Osteocyte (in vitro differentiated cells): ENCODE data around the gene EHMT1. TPM values are rescaled to one million over a fixed set of nuclear protein-coding genes. Genes with fewer than 3 reads are reported as not detected.
"Not testable (repeated sequence)": the region's sequence is repeated elsewhere in the genome, so short reads cannot be mapped to it uniquely, and the experiment has no call there.

Source experiments
- DNase-seq: peaks from one replicate; pipeline ENCODE4 v3.0.0; 2021; ENCODE audit warnings: mixed read lengths; ENCODE audit not compliant: unreplicated experiment; ENCODE audit errors: extremely low spot score
- H3K27ac Mint-ChIP-seq: one replicate; pipeline ENCODE4 v1.8.0; 2021; ENCODE audit warnings: mild to moderate bottlenecking, mixed read lengths; ENCODE audit not compliant: unreplicated experiment
- H3K27me3 Mint-ChIP-seq: one replicate; pipeline ENCODE4 v1.8.0; 2021; ENCODE audit warnings: mixed read lengths; ENCODE audit not compliant: unreplicated experiment
- H3K36me3 Mint-ChIP-seq: one replicate; pipeline ENCODE4 v1.8.0; 2021; ENCODE audit warnings: mixed read lengths; ENCODE audit not compliant: unreplicated experiment
- H3K4me1 Mint-ChIP-seq: one replicate; pipeline ENCODE4 v1.8.0; 2021; ENCODE audit warnings: mixed read lengths; ENCODE audit not compliant: unreplicated experiment
- H3K4me3 Mint-ChIP-seq: one replicate; pipeline ENCODE4 v1.8.0; 2021; ENCODE audit warnings: mild to moderate bottlenecking, moderate library complexity, mixed read lengths; ENCODE audit not compliant: unreplicated experiment
- H3K9me3 Mint-ChIP-seq: one replicate; pipeline ENCODE4 v1.8.0; 2021; ENCODE audit warnings: mixed read lengths; ENCODE audit not compliant: unreplicated experiment
- CTCF ChIP-seq: fragments of 200-600 bp; sonication (generic); IDR thresholded peaks from 2 replicates; pipeline ENCODE4 v1.5.0; 2021; ENCODE audit warnings: antibody characterized with exemption, mild to moderate bottlenecking, moderate library complexity
- total RNA-seq: library from RNA; stranded (reverse); gene quantifications from 2 replicates; pipeline ENCODE4 v1.2.1, GENCODE V29; 2021

Gene EHMT1
- total RNA-seq, 1 donor from 2014 or later = 88.6 TPM

DNA sequence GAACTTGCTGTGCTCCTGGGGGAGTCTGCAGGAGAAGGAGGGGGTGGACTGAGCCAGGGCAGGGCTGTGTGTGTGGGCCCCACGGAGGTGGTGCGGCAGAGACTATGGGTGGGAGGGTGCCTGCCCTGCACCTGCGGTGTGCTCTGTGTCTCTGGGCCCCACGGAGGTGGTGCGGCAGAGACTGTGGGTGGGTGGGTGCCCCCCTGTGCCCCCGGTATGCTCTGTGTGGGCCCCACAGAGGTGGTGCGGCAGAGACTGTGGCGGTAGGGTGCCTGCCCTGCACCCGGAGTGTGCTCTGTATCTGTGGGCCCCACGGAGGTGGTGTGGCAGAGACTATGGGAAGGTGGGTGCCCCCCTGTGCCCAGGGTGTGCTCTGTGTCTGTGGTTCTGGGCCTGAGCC lies 103.7 kb downstream of the EHMT1 start:
- no peak for DNase-seq
- H3K9me3 Mint-ChIP-seq = peaks cover 5% of the 10 kb centered on the region
- H3K27me3 Mint-ChIP-seq = no peaks in the 10 kb centered on the region
- peak overlapping the region; percentile 47 for H3K27ac Mint-ChIP-seq
- peaks cover 38% of the 10 kb centered on the region for H3K36me3 Mint-ChIP-seq
- no peak for TF ChIP-seq CTCF
- H3K4me3 Mint-ChIP-seq = no peak overlapping the region
- H3K4me1 Mint-ChIP-seq = peaks cover 14% of the 10 kb centered on the region

- not testable (repeated sequence) for H3K4me3 Mint-ChIP-seq, H3K9me3 Mint-ChIP-seq, H3K27me3 Mint-ChIP-seq, DNase-seq
- H3K36me3 Mint-ChIP-seq = peaks cover 34% of the 10 kb centered on the region
- H3K27ac Mint-ChIP-seq = peak overlapping the region; percentile 63
- peaks cover 14% of the 10 kb centered on the region for H3K4me1 Mint-ChIP-seq
These were observed 104.6 kb downstream of the EHMT1 start for GRCh38 chr9:137723356-137723755.

DNA sequence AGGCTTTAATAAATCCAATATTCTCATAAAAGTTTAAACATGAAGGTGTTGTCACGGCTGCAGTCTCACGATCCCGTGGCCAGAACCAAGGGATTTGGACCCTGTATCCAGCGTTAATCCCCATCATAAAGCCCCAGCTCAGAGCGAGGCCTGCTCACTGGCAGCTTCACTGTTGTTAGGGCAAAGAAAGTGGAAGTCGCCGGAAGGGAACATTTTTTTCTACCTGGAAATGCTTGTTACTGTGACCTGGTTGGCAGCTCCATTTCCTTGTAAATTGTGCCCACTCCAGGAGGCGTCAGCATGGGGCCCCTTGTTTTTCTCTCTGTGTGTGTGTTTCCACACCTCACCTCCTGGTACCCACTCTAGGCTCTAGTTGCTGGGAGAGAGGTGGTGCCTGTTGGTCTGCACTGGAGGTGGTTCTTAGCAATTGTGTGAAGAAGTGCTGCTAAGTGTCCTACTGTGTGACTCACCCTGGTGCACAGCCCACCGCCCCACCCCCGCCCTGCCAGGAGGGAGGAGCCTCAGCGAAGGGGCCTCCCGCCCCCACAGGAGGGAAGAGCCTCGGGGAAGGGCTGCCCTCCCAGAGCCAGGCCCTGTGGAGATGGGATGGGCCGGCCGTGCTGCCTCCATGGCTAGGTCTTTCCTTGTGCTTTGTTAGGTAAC lies 105.1 kb downstream of the EHMT1 start:
- peak overlapping the region; percentile 63 for H3K27ac Mint-ChIP-seq
- H3K36me3 Mint-ChIP-seq = peaks cover 36% of the 10 kb centered on the region
- no peak for TF ChIP-seq CTCF
- H3K9me3 Mint-ChIP-seq = peaks cover 5% of the 10 kb centered on the region
- H3K4me3 Mint-ChIP-seq = no peak overlapping the region
- peaks cover 14% of the 10 kb centered on the region for H3K4me1 Mint-ChIP-seq
- H3K27me3 Mint-ChIP-seq = no peaks in the 10 kb centered on the region
- DNase-seq = no peak

- Mint-ChIP-seq H3K36me3 (peaks cover 37% of the 10 kb centered on the region), H3K9me3 (peaks cover 5% of the 10 kb centered on the region), H3K27me3 (no peaks in the 10 kb centered on the region), H3K4me3 (no peak overlapping the region), H3K27ac (no peak overlapping the region), H3K4me1 (peaks cover 14% of the 10 kb centered on the region)
- no peak for TF ChIP-seq CTCF
- DNase-seq = no peak
These were observed 106.0 kb downstream of the EHMT1 start for GRCh38 chr9:137724818-137725240.

GRCh38 chr9:137725598-137725997 lies 106.8 kb downstream of the EHMT1 start:
- no peak overlapping the region for H3K27ac Mint-ChIP-seq

DNA sequence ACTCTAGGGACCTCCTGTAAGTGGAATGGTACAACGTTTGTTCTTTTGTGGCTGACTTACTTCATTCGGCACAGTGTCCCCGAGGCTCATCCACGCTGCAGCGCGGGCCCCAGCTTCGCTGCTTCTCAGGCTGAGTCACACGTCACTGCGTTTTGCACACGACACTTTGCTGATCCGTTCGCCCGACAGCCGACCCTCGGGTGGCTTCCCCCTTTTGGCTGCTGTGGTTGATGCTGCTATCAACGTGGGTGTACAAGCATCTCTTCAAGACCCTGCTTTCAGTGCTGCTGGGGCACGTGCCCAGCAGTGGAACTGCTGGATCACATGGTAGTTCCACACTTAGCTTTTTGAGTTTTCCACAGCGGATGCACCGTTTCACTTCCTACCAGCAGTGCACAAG lies 107.5 kb downstream of the EHMT1 start:
- H3K36me3 Mint-ChIP-seq = peaks cover 39% of the 10 kb centered on the region
- DNase-seq, H3K27me3 Mint-ChIP-seq: not testable (repeated sequence)

More at GRCh38 chr9:137725598-137725997, 106.8 kb downstream of the EHMT1 start:
- Mint-ChIP-seq H3K4me3 (no peak overlapping the region), H3K4me1 (peaks cover 14% of the 10 kb centered on the region), H3K36me3 (peaks cover 39% of the 10 kb centered on the region), H3K27me3 (no peaks in the 10 kb centered on the region), H3K9me3 (peaks cover 5% of the 10 kb centered on the region)
- no peak for TF ChIP-seq CTCF
- DNase-seq = no peak

More for the DNA sequence above, 107.5 kb downstream of the EHMT1 start:
- not testable (repeated sequence) for H3K4me3 Mint-ChIP-seq, H3K27ac Mint-ChIP-seq, H3K9me3 Mint-ChIP-seq
- H3K4me1 Mint-ChIP-seq = peaks cover 14% of the 10 kb centered on the region
